ENCODE measurements around the gene PBX4.
A peak's percentile ranks its signal among the peaks of the same experiment; 100 is the strongest.

Gene PBX4

GRCh38 chr19:19587771-19588170 lies 30.7 kb downstream of the PBX4 start:
- DNase-seq: peak; percentile 49

GRCh38 chr19:19584356-19584755 lies 34.1 kb downstream of the PBX4 start:
- DNase-seq: no peak

GRCh38 chr19:19582471-19582870 lies 36.0 kb downstream of the PBX4 start:
- DNase-seq: no peak

- DNase-seq: no peak
Observed at GRCh38 chr19:19581391-19581790, 37.1 kb downstream of the PBX4 start.

GRCh38 chr19:19580418-19580817 lies 38.1 kb downstream of the PBX4 start:
- DNase-seq: no peak

- no peak for DNase-seq
Observed at GRCh38 chr19:19579533-19580361, 38.7 kb downstream of the PBX4 start.

GRCh38 chr19:19578252-19578651 lies 40.2 kb downstream of the PBX4 start:
- peak; percentile 85 for DNase-seq

GRCh38 chr19:19575411-19575810 lies 43.1 kb downstream of the PBX4 start:
- DNase-seq: no peak

- no peak for DNase-seq
Observed at GRCh38 chr19:19571071-19571786, 47.3 kb downstream of the PBX4 start.

- DNase-seq: no peak
Observed at GRCh38 chr19:19570571-19570970, 47.9 kb downstream of the PBX4 start.

- no peak for DNase-seq
Observed at GRCh38 chr19:19568802-19569756, 49.4 kb downstream of the PBX4 start.

- DNase-seq: no peak
Observed at GRCh38 chr19:19567391-19567790, 51.1 kb downstream of the PBX4 start.

GRCh38 chr19:19566306-19566705 lies 52.2 kb downstream of the PBX4 start:
- DNase-seq: no peak

- no peak for DNase-seq
Observed at GRCh38 chr19:19563348-19563848, 55.1 kb downstream of the PBX4 start.

GRCh38 chr19:19562665-19563347 lies 55.7 kb downstream of the PBX4 start:
- DNase-seq: no peak

GRCh38 chr19:19561946-19562664 lies 56.4 kb downstream of the PBX4 start:
- DNase-seq: no peak

GRCh38 chr19:19559931-19560330 lies 58.6 kb downstream of the PBX4 start:
- no peak for DNase-seq

- DNase-seq: no peak
Observed at GRCh38 chr19:19558636-19559035, 59.9 kb downstream of the PBX4 start.

GRCh38 chr19:19558055-19558454 lies 60.4 kb downstream of the PBX4 start:
- no peak for DNase-seq

- no peak for DNase-seq
Observed at GRCh38 chr19:19554074-19555023, 64.1 kb downstream of the PBX4 start.
